HG02571 (cell line): ENCODE results near the gene SLC12A9.
"Not testable (repeated sequence)": the region's sequence is repeated elsewhere in the genome, so short reads cannot be mapped to it uniquely, and the experiment has no call there.

ENCODE experiments used
- ATAC-seq: cut with Tn5 transposase; IDR thresholded peaks from one replicate; pipeline ENCODE4 v1.9.1; 2021; ENCODE audit warnings: mild to moderate bottlenecking, moderate library complexity; ENCODE audit not compliant: unreplicated experiment

Gene SLC12A9

GRCh38 chr7:100894860-100895700, 42.6 kb downstream of the SLC12A9 start:
- no peak for ATAC-seq

DNA sequence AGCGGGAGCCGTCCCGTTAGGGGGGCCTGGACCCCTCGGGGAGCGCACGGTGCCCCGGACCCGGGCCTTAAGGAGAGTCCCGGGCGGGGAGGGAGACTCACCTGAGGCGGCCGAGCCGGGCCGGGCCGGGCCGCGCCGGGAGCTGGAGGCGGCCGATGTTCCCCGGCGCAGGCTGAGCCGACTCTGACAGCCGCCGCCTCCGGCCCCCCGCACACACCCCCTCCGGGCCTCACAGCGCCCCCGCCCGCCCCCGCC, 43.1 kb downstream of the SLC12A9 start, which contains the start of gene ACHE:
ACHE (minus strand) TSS at position 188 of the 255 bp plus-strand sequence. CDS start 1,656 bp downstream, outside the sequence.
- ATAC-seq: no peak

DNA sequence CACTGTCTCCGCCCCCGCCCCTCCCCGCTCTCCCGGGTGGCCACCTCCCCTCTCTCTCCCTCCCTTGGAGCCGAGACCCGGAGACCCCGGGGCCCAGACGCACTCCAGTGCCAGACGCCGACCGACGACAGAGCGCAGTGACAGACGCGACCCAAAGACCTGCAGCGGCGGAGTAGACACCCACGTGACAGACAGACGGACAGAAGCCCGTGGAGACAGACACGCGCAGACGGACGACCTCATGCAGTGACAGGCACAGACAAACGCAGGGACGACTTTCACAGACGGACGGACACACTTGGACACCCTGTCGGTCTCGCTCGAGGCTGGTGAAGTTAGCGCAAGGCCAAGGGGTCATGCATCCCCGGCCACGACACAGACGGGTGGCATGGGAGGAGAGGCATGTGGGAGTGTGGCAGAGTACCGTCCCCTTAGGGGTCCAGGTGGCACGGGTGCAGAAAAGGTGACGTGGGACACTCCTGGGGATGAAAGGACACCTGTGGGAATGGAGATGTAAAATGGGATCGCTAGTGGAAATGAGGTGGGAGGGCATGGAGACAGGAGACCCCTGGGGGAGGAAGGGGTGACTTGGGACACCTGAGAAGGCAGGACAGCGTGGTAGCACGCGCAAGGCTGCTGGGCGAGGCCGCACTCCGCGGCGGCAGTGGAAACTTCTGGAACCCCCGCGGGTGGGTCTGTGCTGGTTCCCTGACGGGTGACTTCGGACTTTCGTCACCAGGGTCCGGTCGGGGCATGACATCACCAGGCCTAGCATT, 43.6 kb downstream of the SLC12A9 start:
- no peak for ATAC-seq

- ATAC-seq: no peak
Measured at GRCh38 chr7:100896732-100897608, 44.5 kb downstream of the SLC12A9 start.

DNA sequence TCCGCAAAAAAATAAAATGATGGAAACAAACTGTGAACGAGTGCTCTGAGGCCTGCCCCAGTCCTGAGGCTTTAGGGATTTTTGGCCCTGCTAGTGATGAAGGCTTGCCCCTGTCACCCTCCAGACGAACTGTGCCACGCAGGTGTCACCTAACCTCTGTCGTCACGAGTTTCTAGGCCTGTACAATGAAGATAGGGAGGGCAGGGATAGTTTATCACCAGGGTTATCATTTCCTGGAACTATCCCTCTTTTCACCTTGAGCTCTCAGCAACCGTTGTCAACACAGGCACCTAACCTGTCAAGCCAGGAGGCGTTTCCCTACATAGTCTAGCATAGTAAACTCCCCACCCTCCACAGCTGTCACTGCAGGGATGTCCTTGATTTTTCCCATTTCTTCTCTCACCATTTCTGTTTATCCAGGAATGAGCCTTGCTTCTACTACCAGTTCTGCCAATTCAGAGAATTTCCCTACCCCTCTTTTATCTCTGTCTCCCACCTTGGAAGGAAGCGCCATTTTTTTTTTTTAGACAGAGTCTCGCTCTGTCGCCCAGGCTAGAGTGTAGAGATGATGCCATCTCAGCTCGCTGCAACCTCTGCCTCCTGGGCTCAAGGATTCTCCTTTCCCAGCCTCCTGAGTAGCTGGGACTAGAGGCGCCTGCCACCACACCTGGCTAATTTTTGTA, 45.4 kb downstream of the SLC12A9 start:
- no peak for ATAC-seq

- no peak for ATAC-seq
Measured at GRCh38 chr7:100899432-100899831, 46.9 kb downstream of the SLC12A9 start.

GRCh38 chr7:100900978-100901377, 48.5 kb downstream of the SLC12A9 start:
- no peak for ATAC-seq

GRCh38 chr7:100901921-100902332, 49.4 kb downstream of the SLC12A9 start:
- no peak for ATAC-seq

GRCh38 chr7:100902638-100903037, 50.1 kb downstream of the SLC12A9 start:
- ATAC-seq: no peak

GRCh38 chr7:100908512-100908911, 56.0 kb downstream of the SLC12A9 start:
- no peak for ATAC-seq

DNA sequence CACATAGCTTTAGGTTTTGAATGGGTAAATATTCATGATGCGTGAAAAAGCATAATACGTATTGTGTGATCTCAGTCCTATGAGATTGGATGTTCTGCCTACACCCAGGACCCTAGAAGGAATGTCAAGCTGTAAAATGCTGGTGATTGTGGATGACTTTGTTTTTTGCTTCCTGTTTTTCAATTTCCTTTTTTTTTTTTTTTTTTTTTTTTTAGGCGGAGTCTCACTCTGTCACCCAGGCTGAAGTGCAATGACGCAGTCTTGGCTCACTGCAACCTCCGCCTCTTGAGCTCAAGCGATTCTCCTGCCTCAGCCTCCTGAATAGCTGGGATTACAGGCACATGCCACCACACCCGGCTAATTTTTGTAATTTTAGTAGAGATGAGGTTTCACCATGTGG, 57.9 kb downstream of the SLC12A9 start:
- ATAC-seq: not testable (repeated sequence)

- ATAC-seq: no peak
Measured at GRCh38 chr7:100911484-100911883, 59.0 kb downstream of the SLC12A9 start.

DNA sequence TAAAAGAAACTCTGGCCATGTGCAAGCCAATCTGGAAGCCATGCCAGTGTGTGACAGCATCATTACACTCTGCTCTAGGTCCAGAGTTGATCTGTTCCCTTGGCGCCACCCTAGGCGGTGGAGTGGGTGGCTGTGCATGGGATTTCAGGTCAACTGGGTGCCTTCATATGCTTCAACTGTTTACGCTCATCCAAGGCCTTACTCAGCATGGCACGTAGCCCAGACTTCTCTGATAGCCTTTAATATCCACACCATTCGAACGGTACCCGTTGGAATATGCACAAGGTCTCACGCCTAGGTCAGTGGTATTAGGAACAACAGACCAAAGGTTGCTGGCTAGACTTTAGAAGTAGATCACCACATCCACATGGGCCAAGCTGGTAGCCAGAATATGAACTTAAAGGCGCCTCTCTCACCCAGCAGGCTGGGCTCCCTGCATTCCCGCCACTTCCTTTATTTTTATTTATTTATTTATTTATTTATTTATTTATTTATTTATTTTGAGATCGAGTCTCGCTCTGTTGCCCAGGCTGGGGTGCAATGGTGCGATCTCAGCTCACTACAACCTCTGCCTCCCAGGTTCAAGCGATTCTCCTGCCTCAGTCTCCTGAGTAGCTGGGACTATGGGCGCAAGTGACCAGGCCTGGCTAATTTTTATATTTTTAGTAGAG, 61.8 kb downstream of the SLC12A9 start:
- ATAC-seq: no peak

DNA sequence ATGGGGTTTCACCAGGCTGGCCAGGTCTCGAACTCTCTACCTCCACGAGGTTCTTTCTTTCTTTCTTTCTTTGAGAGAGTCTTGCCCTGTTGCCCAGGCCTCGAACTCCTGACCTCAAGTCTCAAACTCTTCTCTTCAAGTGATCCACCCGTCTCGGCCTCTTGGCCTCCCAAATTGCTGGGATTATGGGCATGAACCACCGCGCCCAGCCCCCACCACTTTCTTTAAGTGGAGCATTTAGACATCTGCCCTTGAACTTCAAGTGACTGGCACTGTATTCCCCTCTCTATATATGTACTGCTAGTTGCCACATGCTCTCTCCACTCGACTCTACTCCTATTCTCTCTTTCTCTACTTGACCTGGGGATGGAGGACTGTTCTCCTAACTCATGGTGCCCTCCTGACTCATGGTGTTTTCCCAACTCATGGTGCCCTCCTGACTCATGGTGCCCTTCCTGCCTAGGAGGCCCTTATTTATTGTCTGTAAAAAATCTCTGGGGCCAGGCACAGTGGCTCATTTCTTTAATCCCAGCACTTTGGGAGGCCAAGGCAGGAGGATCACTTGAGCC, 62.5 kb downstream of the SLC12A9 start:
- no peak for ATAC-seq
